ENCODE measurements around the gene RXRA. TPM values are rescaled to one million over a fixed set of nuclear protein-coding genes. Genes with fewer than 3 reads are reported as not detected.

The RXRA gene
- total and polyA plus RNA-seq, 2 of the 13 experiments (the other 11 are each of a cell fraction or from before 2014, with no cell fraction given), result 18.9 to 29.2 TPM

DNA sequence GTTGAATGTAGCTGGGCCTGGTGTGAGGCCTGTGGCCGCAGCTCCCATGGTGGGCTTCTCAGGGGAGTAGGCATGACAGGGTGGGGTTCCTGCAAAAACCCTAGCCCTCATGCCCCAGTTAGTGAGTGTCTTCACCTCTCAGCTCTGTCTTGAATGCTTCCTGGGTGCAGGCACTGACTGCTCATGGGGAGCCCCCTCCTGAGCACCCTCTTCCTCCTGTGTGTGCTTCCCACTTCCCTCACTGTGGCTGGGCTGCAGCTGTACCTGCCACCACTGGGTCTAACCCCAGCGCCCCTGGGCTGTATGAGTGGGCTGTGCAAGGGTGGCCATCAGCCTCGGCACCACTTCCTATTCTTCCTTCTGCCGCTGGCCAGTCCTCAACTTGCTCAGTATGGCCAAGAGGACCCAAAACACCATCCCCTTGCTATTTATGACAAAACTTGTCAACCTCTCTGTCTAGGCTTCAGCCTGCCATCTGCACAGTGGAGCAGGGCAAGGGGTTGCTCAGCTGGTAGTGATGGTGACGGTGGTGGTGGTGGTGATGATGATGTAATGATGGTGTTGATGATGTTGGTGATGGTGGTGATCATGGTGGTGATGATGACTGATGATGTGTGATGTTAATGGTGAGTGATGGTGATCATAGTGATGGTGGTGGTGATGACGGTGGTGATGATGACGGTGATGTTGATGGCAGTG, 67.5 kb downstream of the RXRA start:
- Histone ChIP-seq H3K4me2 (ENCODE audit: low read depth, low read length) (no peak overlapping the region), H3K36me3 (replicated peaks in 1 of 2; ENCODE audit: control insufficient read depth in 1 of 2, insufficient read depth in 2 of 2, low read length in 2 of 2) (no peaks in the 10 kb centered on the region), H3K9me3 (ENCODE audit: low read length) (peaks cover 3% of the 10 kb centered on the region), H3K27me3 (ENCODE audit: control insufficient read depth in 1 of 2, insufficient read depth in 2 of 2, low read length in 2 of 2) (no peaks in the 10 kb centered on the region), H4K20me1 (ENCODE audit: insufficient read depth, low read length) (peaks cover 71% of the 10 kb centered on the region; the same call in 1 of the 2 replicates), H3K9ac (ENCODE audit: insufficient read depth, low read depth, low read length) (no peak overlapping the region), H3K4me3 (replicated peaks in 1 of 3; ENCODE audit: insufficient read depth in 1 of 3, low read depth in 2 of 3, low read length in 3 of 3) (no peak overlapping the region), H3K4me1 (ENCODE audit: insufficient read depth, low read length) (no peaks in the 10 kb centered on the region), H3K27ac (ENCODE audit: extremely low read length, insufficient read depth, low read length) (no peak overlapping the region), H3K79me2 (ENCODE audit: insufficient read depth, low read length) (peaks cover 46% of the 10 kb centered on the region), H2AFZ (ENCODE audit: low read length) (no peak overlapping the region)
- intact Hi-C loops (cut with micrococcal nuclease; ENCODE audit: unreplicated experiment), result no loop called here
- CTCF ChIA-PET (ENCODE audit: low intra/inter-chr PET ratio, low total read pairs), result no interaction called here
- DNase-seq (ENCODE audit: low spot score) (no peak), ATAC-seq (no peak), FAIRE-seq (no peak)
- in situ Hi-C loops (cut with HindIII; ENCODE audit: extremely low pct_ligation_motif_present, low pct_unique_long_range_greater_than_20kb), result no loop called here
- no TSS peak for BruUV-seq (replicated peaks)
- TF ChIP-seq REST (IDR thresholded peaks at IDR 0.05; ENCODE audit: borderline replicate concordance in 1 of 2, low read depth in 1 of 2, low read length in 2 of 2) (no peak), ZNF747 (CRISPR knock-in tag; IDR thresholded peaks at IDR 0.05; ENCODE audit: borderline replicate concordance) (no peak), RXRB (CRISPR knock-in tag; IDR thresholded peaks at IDR 0.05; ENCODE audit: borderline replicate concordance) (no peak), ZFP82 (CRISPR knock-in tag; IDR thresholded peaks at IDR 0.05; ENCODE audit: borderline replicate concordance) (no peak), KDM5A (IDR thresholded peaks at IDR 0.05; ENCODE audit: borderline replicate concordance, low read length) (no peak), RELA (CRISPR knock-in tag; IDR thresholded peaks at IDR 0.05) (no peak), ZNF883 (CRISPR knock-in tag; IDR thresholded peaks at IDR 0.05; ENCODE audit: not compliant biosample characterization) (no peak), ZNF260 (CRISPR knock-in tag; IDR thresholded peaks at IDR 0.05; ENCODE audit: borderline replicate concordance, low read depth) (no peak), MED13 (CRISPR knock-in tag; IDR thresholded peaks at IDR 0.05) (no peak), REXO4 (CRISPR knock-in tag; IDR thresholded peaks at IDR 0.05; ENCODE audit: borderline replicate concordance) (no peak), ZNF720 (CRISPR knock-in tag; IDR thresholded peaks at IDR 0.05) (no peak), ZNF331 (CRISPR knock-in tag; IDR thresholded peaks at IDR 0.05) (no peak), ZIK1 (CRISPR knock-in tag; IDR thresholded peaks at IDR 0.05; ENCODE audit: borderline replicate concordance, low read depth) (no peak), SAFB2 (CRISPR knock-in tag; IDR thresholded peaks at IDR 0.05; ENCODE audit: borderline replicate concordance, low read depth) (no peak), KLF9 (CRISPR knock-in tag; IDR thresholded peaks at IDR 0.05; ENCODE audit: low read depth) (no peak), GATA4 (IDR thresholded peaks at IDR 0.05; ENCODE audit: borderline replicate concordance, low read depth) (no peak), ZNF781 (CRISPR knock-in tag; IDR thresholded peaks at IDR 0.05; ENCODE audit: borderline replicate concordance, not compliant biosample characterization) (no peak)
- TF ChIP-seq, protein P1, sequence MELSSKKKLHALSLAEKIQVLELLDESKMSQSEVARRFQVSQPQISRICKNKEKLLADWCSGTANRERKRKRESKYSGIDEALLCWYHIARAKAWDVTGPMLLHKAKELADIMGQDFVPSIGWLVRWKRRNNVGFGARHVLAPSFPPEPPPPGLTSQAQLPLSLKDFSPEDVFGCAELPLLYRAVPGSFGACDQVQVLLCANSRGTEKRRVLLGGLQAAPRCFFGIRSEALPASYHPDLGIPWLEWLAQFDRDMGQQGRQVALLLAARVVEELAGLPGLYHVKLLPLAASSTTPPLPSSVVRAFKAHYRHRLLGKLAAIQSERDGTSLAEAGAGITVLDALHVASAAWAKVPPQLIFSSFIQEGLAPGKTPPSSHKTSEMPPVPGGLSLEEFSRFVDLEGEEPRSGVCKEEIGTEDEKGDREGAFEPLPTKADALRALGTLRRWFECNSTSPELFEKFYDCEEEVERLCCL (CRISPR knock-in tag; IDR thresholded peaks at IDR 0.05; ENCODE audit: borderline replicate concordance), result no peak
- POLR2A ChIA-PET, result no interaction called here
- WGBS (ENCODE audit: low lambda C conversion rate), result 94% methylated on average over 5 of the region's 7 CpGs
